H1 (cell line): ENCODE results near the gene ZNF282. TPM values are rescaled to one million over a fixed set of nuclear protein-coding genes. Genes with fewer than 3 reads are reported as not detected.

Source experiments
- CTCF ChIA-PET: fragments of 300-600 bp; sonication (Branson Sonifier 250); formaldehyde crosslinking; loops from one replicate; lab custom pipeline; 2021; ENCODE audit not compliant: partially characterized antibody; lab: Charles Lee
- POLR2A ChIA-PET: fragments of 300-600 bp; sonication (Branson Sonifier 250); formaldehyde crosslinking; loops from one replicate; lab custom pipeline; 2021; ENCODE audit warnings: inconsistent platforms; ENCODE audit not compliant: partially characterized antibody; lab: Charles Lee
- DNase-seq, 2 experiments: peaks; one replicate each; pipeline versions ENCODE4 v3.0.0 to v3.0.0-alpha.2; 2010 to 2022; ENCODE audit warnings: low spot score in 2 of 2, low read depth in 1 of 2, mixed read lengths in 1 of 2
- FAIRE-seq: peaks from 2 replicates; lab custom pipeline; 2011; peaks lifted over from hg19 to GRCh38; lab: Jason Lieb, UNC
- H2AFZ ChIP-seq: 2 replicates; pipeline ENCODE4 v1.8.1; 2012; ENCODE audit warnings: low read length, inconsistent platforms
- H2AK5ac ChIP-seq: 2 replicates; pipeline ENCODE4 v1.6.1; 2013; ENCODE audit warnings: low read depth, low read length
- H2BK120ac ChIP-seq: replicated peaks from 2 replicates; pipeline ENCODE3; 2013; ENCODE audit warnings: low read depth, low read length, inconsistent platforms
- H2BK12ac ChIP-seq: 2 replicates; pipeline ENCODE4 v1.6.1; 2013; ENCODE audit warnings: low read depth, low read length
- H2BK15ac ChIP-seq: 2 replicates; pipeline ENCODE4 v1.6.1; 2013; ENCODE audit warnings: low read length
- H2BK20ac ChIP-seq: 2 replicates; pipeline ENCODE4 v1.6.1; 2013; ENCODE audit warnings: low read length
- H2BK5ac ChIP-seq: 2 replicates; pipeline ENCODE4 v1.6.1; 2013; ENCODE audit warnings: low read depth, low read length
- H3K14ac ChIP-seq: 2 replicates; pipeline ENCODE4 v1.6.1; 2013; ENCODE audit warnings: inconsistent platforms; ENCODE audit not compliant: insufficient read length
- H3K18ac ChIP-seq: 2 replicates; pipeline ENCODE4 v1.6.1; 2013; ENCODE audit warnings: low read length; ENCODE audit errors: extremely low read depth
- H3K23ac ChIP-seq: 2 replicates; pipeline ENCODE4 v1.6.1; 2013; ENCODE audit warnings: inconsistent platforms; ENCODE audit not compliant: insufficient read length
- H3K23me2 ChIP-seq: 2 replicates; pipeline ENCODE4 v1.6.1; 2013; ENCODE audit warnings: low read depth, low read length
- H3K27ac ChIP-seq: 2 replicates; pipeline ENCODE4 v1.6.1; 2011; ENCODE audit warnings: low read depth, low read length, inconsistent platforms
- H3K27me3 ChIP-seq, 4 experiments: replicated peaks in 1 of 4; 1 replicate in 1 of 4; 2 replicates in 3 of 4; pipeline versions ENCODE4 v1.6.1 to v1.8.1; 2011 to 2013; ENCODE audit warnings: low read length in 3 of 4, mild to moderate bottlenecking in 3 of 4, inconsistent platforms in 2 of 4, mixed read lengths in 2 of 4, moderate library complexity in 1 of 4; ENCODE audit not compliant: control insufficient read depth in 3 of 4, insufficient read depth in 3 of 4; ENCODE audit errors: extremely low read depth in 1 of 4
- H3K36me3 ChIP-seq, 4 experiments: 2 replicates each; pipeline versions ENCODE4 v1.6.1 to v1.8.1; 2011 to 2013; ENCODE audit warnings: mild to moderate bottlenecking in 4 of 4, low read length in 3 of 4, moderate library complexity in 2 of 4, control low read depth in 1 of 4, inconsistent platforms in 1 of 4; ENCODE audit not compliant: insufficient read depth in 4 of 4, control insufficient read depth in 2 of 4
- H3K4ac ChIP-seq: replicated peaks from 2 replicates; pipeline ENCODE3; 2013; ENCODE audit warnings: low read length, low read depth, mixed read lengths, inconsistent platforms; ENCODE audit not compliant: insufficient read length
- H3K4me1 ChIP-seq, 4 experiments: replicated peaks in 1 of 4; 1 replicate in 1 of 4; 2 replicates in 3 of 4; pipeline versions ENCODE4 v1.6.1 to v1.8.1; 2011 to 2013; ENCODE audit warnings: low read length in 3 of 4, inconsistent platforms in 2 of 4, mixed read lengths in 1 of 4; ENCODE audit not compliant: insufficient read depth in 4 of 4, control insufficient read depth in 3 of 4
- H3K4me2 ChIP-seq, 2 experiments: 2 replicates each; pipeline versions ENCODE4 v1.6.1 to v1.8.1; 2011 to 2013; ENCODE audit warnings: low read depth in 2 of 2, low read length in 2 of 2, control low read depth in 1 of 2, inconsistent platforms in 1 of 2, mild to moderate bottlenecking in 1 of 2; ENCODE audit not compliant: insufficient read depth in 1 of 2
- H3K4me3 ChIP-seq, 4 experiments: fragments of 200-600, 300-600 bp in 1 of 4; sonication (generic), shearing (Covaris generic), sonication (Bioruptor Twin) in 1 of 4; 2 replicates each; pipeline versions ENCODE4 v1.5.1 to v1.8.1; 2011 to 2016; ENCODE audit warnings: low read length in 4 of 4, low read depth in 3 of 4, control low read depth in 2 of 4, inconsistent platforms in 2 of 4, mild to moderate bottlenecking in 2 of 4, mixed read lengths in 1 of 4, moderate library complexity in 1 of 4; ENCODE audit not compliant: insufficient read depth in 2 of 4; ENCODE audit errors: extremely low read depth in 1 of 4
- H3K56ac ChIP-seq: replicated peaks from 2 replicates; pipeline ENCODE3; 2013; ENCODE audit warnings: low read depth, mild to moderate bottlenecking, mixed read lengths, low read length, inconsistent platforms; ENCODE audit not compliant: insufficient read length
- H3K79me1 ChIP-seq: 2 replicates; pipeline ENCODE4 v1.6.1; 2013; ENCODE audit warnings: low read depth, low read length, control low read depth
- H3K79me2 ChIP-seq, 2 experiments: 2 replicates each; pipeline versions ENCODE4 v1.6.1 to v1.8.1; 2012 to 2013; ENCODE audit warnings: low read length in 2 of 2, mild to moderate bottlenecking in 2 of 2, inconsistent platforms in 1 of 2; ENCODE audit not compliant: insufficient read depth in 2 of 2, control insufficient read depth in 1 of 2
- H3K9ac ChIP-seq, 4 experiments: replicated peaks in 1 of 4; 1 replicate in 1 of 4; 2 replicates in 3 of 4; pipeline versions ENCODE4 v1.6.1 to v1.8.1; 2011 to 2013; ENCODE audit warnings: low read depth in 3 of 4, low read length in 3 of 4, control low read depth in 2 of 4, mild to moderate bottlenecking in 2 of 4, moderate library complexity in 2 of 4, inconsistent platforms in 1 of 4; ENCODE audit errors: extremely low read depth in 1 of 4
- H3K9me3 ChIP-seq, 2 experiments: 2 replicates each; pipeline versions ENCODE4 v1.6.1 to v1.8.1; 2012 to 2013; ENCODE audit warnings: mild to moderate bottlenecking in 2 of 2, moderate library complexity in 2 of 2, control low read depth in 1 of 2, inconsistent platforms in 1 of 2, low read depth in 1 of 2, low read length in 1 of 2, mixed read lengths in 1 of 2; ENCODE audit not compliant: insufficient read depth in 2 of 2
- H4K20me1 ChIP-seq, 2 experiments: replicated peaks in 1 of 2; 2 replicates each; pipeline versions ENCODE3 to v1.8.1; 2011 to 2013; ENCODE audit warnings: inconsistent platforms in 2 of 2, low read length in 2 of 2, mild to moderate bottlenecking in 1 of 2; ENCODE audit not compliant: insufficient read depth in 2 of 2, control insufficient read depth in 1 of 2
- H4K5ac ChIP-seq: 2 replicates; pipeline ENCODE4 v1.6.1; 2013; ENCODE audit warnings: low read length, low read depth, mixed read lengths, inconsistent platforms; ENCODE audit not compliant: insufficient read length
- H4K8ac ChIP-seq: 2 replicates; pipeline ENCODE4 v1.8.0; 2013; ENCODE audit warnings: mild to moderate bottlenecking, moderate library complexity, low read length, inconsistent platforms; ENCODE audit not compliant: insufficient read depth; ENCODE audit errors: extremely low read depth
- H4K91ac ChIP-seq: replicated peaks from 2 replicates; pipeline ENCODE3; 2013; ENCODE audit warnings: low read length, mixed read lengths, inconsistent platforms; ENCODE audit not compliant: insufficient read length
- CHD1 ChIP-seq: IDR thresholded peaks from 2 replicates; pipeline ENCODE4 v1.6.1; 2012; ENCODE audit warnings: low read depth, low read length, improper control_type of control experiment
- FOSL1 ChIP-seq: IDR thresholded peaks from 2 replicates; pipeline ENCODE4 v1.6.1; 2011; ENCODE audit warnings: mild to moderate bottlenecking, low read depth, low read length, moderate library complexity; ENCODE audit not compliant: insufficient read depth
- JUN ChIP-seq: IDR thresholded peaks from 2 replicates; pipeline ENCODE4 v1.6.1; 2011; ENCODE audit warnings: low read depth, mild to moderate bottlenecking, improper control_type of control experiment, low read length
- POLR2AphosphoS5 ChIP-seq: IDR thresholded peaks from 2 replicates; pipeline ENCODE4 v1.6.1; 2011; ENCODE audit warnings: low read depth, low read length
- SAP30 ChIP-seq: fragments of 300-600 bp; sonication (generic); IDR thresholded peaks from 2 replicates; pipeline ENCODE4 v1.7.1; 2012; ENCODE audit warnings: low read length, moderate library complexity, mild to moderate bottlenecking, inconsistent platforms; ENCODE audit not compliant: insufficient read depth, insufficient replicate concordance
- SRF ChIP-seq: IDR thresholded peaks from 2 replicates; pipeline ENCODE4 v1.6.1; 2011; ENCODE audit warnings: mild to moderate bottlenecking, low read depth, low read length, moderate library complexity
- WGBS, 2 experiments: shearing (Covaris generic) in 1 of 2; methylation state at CpG; one replicate each; pipeline versions ENCODE4 v1.1.6 to v1.1.7; 2013 to 2015; ENCODE audit warnings: low lambda C conversion rate in 2 of 2, mixed read lengths in 2 of 2, inconsistent platforms in 1 of 2, low coverage in 1 of 2, missing lambda C conversion rate in 1 of 2; ENCODE audit not compliant: insufficient replicate concordance in 2 of 2, insufficient coverage in 1 of 2, insufficient read length in 1 of 2; ENCODE audit errors: extremely low coverage in 1 of 2, missing lambda C conversion rate in 1 of 2; 5-methylcytosine and 5-hydroxymethylcytosine counted together
- polyA plus RNA-seq, 7 experiments: library from polyadenylated mRNA; depleted of rRNA in 3 of 7; stranded (reverse) in 5 of 7; unstranded in 2 of 7; fragments of >200 nt in 5 of 7; fragments of 200-250 nt in 2 of 7; gene quantifications; 1 replicate in 5 of 7; 2 replicates in 1 of 7; 4 replicates in 1 of 7; pipeline versions ENCODE4 v1.2.1 to v1.2.3, GENCODE V29; 2011 to 2013; ENCODE audit warnings: missing spikeins in 2 of 7, mixed read lengths in 2 of 7
- total RNA-seq: library from RNA; stranded (reverse); fragmentation: NEBNext Ultra II Directional; extraction: Animal tissue kit (Norgen Biotek cat#: 25700); gene quantifications from 2 replicates; pipeline ENCODE4 v1.2.1, GENCODE V29; 2021

ZNF282 gene
- total and polyA plus RNA-seq, 2 of the 8 experiments (the other 6 are each of a cell fraction or from before 2014, with no cell fraction given): 16.9 to 36.3 TPM

GRCh38 chr7:149226840-149227494, 31.6 kb downstream of the ZNF282 start:
- no peak overlapping the region for H2BK15ac ChIP-seq
- H3K9ac ChIP-seq: no peak overlapping the region
- no peak for TF ChIP-seq POLR2AphosphoS5
- TF ChIP-seq FOSL1: no peak
- TF ChIP-seq JUN: no peak
- TF ChIP-seq CHD1: no peak
- TF ChIP-seq SRF: no peak
- no peak for TF ChIP-seq SAP30
- TF ChIP-seq, all 59 proteins: peak for 0
- Histone ChIP-seq H3K4me1 (no peaks in the 10 kb centered on the region; a peak in 1 of 7 replicates), H4K20me1 (peaks cover 0 to 8% of the 10 kb centered on the region in 2 experiments), H4K8ac (no peak overlapping the region), H3K4me3 (no peak overlapping the region), H2BK5ac (no peak overlapping the region), H2BK120ac (no peak overlapping the region), H4K91ac (no peak overlapping the region), H3K36me3 (peaks cover 0 to 10% (median 5%) of the 10 kb centered on the region in 4 experiments; a peak in 6 of 8 replicates), H4K5ac (no peak overlapping the region), H2BK12ac (no peak overlapping the region), H3K14ac (no peak overlapping the region), H3K27ac (no peak overlapping the region), H3K23ac (no peak overlapping the region), H2AFZ (no peak overlapping the region), H3K27me3 (no peaks in the 10 kb centered on the region), H2AK5ac (no peak overlapping the region), H3K4me2 (no peak overlapping the region), H3K9me3 (no peaks in the 10 kb centered on the region), H3K18ac (no peak overlapping the region), H3K79me2 (no peaks in the 10 kb centered on the region), H2BK20ac (no peak overlapping the region), H3K4ac (no peak overlapping the region), H3K56ac (no peak overlapping the region), H3K79me1 (no peaks in the 10 kb centered on the region), H3K23me2 (0 out of 2 replicates have a peak, but pooled peaks cover 4% of the 10 kb centered on the region)
- DNase-seq (no peak), FAIRE-seq (no peak)
- ChIA-PET CTCF (interaction anchor here (1.1 to 1.6 kb wide), 3 partner anchors 8 to 19 kb away, joined by 3 to 4 read pairs (median 3); no protein-coding TSS in a partner anchor), POLR2A (interaction anchor here (0.6 to 1.2 kb wide), 5 partner anchors 12 to 162 kb away, joined by 3 to 4 read pairs (median 3); no protein-coding TSS in a partner anchor)
- WGBS, 2 experiments: 79% methylated on average over 6 of the region's 6 CpGs; no CpG with 5 or more reads in 1 of the 2 experiments
